Glutamatergic neuron (in vitro differentiated cells): ENCODE measurements around the gene TEX54. TPM values are rescaled to one million over a fixed set of nuclear protein-coding genes. Genes with fewer than 3 reads are reported as not detected.

ENCODE experiments used
- DNase-seq: peaks from one replicate; pipeline ENCODE4 v3.0.0; 2022
- H3K27ac Mint-ChIP-seq: one replicate; pipeline ENCODE4 v1.8.0; 2020; ENCODE audit warnings: mild to moderate bottlenecking, mixed read lengths, inconsistent platforms; ENCODE audit not compliant: unreplicated experiment
- H3K27me3 Mint-ChIP-seq: one replicate; pipeline ENCODE4 v1.8.0; 2020; ENCODE audit warnings: mild to moderate bottlenecking, moderate library complexity, mixed read lengths, inconsistent platforms; ENCODE audit not compliant: unreplicated experiment
- H3K36me3 Mint-ChIP-seq: one replicate; pipeline ENCODE4 v1.8.0; 2020; ENCODE audit warnings: mild to moderate bottlenecking, mixed read lengths, inconsistent platforms; ENCODE audit not compliant: unreplicated experiment
- H3K4me1 Mint-ChIP-seq: one replicate; pipeline ENCODE4 v1.8.0; 2020; ENCODE audit warnings: mild to moderate bottlenecking, low read depth, mixed read lengths, inconsistent platforms; ENCODE audit not compliant: unreplicated experiment
- H3K4me3 Mint-ChIP-seq: one replicate; pipeline ENCODE4 v1.8.0; 2020; ENCODE audit warnings: mild to moderate bottlenecking, mixed read lengths, inconsistent platforms; ENCODE audit not compliant: unreplicated experiment
- H3K9me3 Mint-ChIP-seq: one replicate; pipeline ENCODE4 v1.8.0; 2020; ENCODE audit warnings: mild to moderate bottlenecking, moderate library complexity, mixed read lengths, inconsistent platforms; ENCODE audit not compliant: unreplicated experiment
- CTCF ChIP-seq: fragments of 200-600 bp; sonication (generic); IDR thresholded peaks from one replicate; pipeline ENCODE4 v1.5.0; 2021; ENCODE audit not compliant: partially characterized antibody, unreplicated experiment
- total RNA-seq: library from RNA; stranded (reverse); fragmentation: NEBNext Ultra II Directional; extraction: Animal tissue kit (Norgen Biotek cat#: 25700); gene quantifications from one replicate; pipeline ENCODE4 v1.2.1, GENCODE V29; 2021; ENCODE audit not compliant: unreplicated experiment

The TEX54 gene
- total RNA-seq, 1 donor from 2014 or later, result 1.0 TPM

DNA sequence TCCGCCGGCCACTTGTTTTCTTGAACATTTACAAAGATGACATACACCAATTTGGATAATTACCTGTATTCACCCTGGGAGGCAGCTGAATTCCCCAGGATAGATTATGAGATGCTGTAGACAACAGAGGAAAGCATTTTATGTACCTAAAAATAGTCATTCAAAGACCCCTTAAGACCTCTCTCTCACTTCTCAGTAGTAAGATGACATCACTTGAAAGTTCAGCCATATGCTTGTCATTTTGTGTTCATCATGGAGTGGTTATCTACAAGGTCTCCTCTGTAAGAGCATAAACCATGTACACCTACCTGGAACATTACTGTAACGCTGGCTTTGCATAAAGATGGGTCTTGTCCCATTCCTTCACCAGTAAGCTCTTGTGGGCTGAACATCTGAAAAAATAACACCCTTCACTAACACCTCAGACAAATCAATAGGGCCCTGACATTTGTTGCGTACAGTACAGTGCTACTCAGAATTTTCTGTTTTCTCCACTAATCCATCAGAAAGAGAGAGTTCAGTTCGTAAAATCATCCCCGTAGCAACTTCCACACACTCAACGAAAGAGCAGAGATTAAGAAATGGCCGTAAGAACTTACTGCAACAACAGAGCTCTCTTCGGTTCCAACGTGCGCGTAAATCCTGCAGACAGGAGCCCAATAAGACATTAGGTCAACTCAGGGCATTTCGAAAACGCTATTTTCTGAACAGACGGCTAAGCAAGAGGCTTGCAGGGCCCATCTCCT is 22.4 kb upstream of the TEX54 start:
- peak overlapping the region; percentile 94 for H3K4me3 Mint-ChIP-seq
- H3K27me3 Mint-ChIP-seq, result peaks cover 20% of the 10 kb centered on the region
- TF ChIP-seq CTCF, result no peak
- H3K27ac Mint-ChIP-seq, result peak overlapping the region; percentile 99
- H3K4me1 Mint-ChIP-seq, result peaks cover 31% of the 10 kb centered on the region
- peaks cover 3% of the 10 kb centered on the region for H3K36me3 Mint-ChIP-seq
- no peak for DNase-seq
- H3K9me3 Mint-ChIP-seq, result peaks cover 21% of the 10 kb centered on the region

DNA sequence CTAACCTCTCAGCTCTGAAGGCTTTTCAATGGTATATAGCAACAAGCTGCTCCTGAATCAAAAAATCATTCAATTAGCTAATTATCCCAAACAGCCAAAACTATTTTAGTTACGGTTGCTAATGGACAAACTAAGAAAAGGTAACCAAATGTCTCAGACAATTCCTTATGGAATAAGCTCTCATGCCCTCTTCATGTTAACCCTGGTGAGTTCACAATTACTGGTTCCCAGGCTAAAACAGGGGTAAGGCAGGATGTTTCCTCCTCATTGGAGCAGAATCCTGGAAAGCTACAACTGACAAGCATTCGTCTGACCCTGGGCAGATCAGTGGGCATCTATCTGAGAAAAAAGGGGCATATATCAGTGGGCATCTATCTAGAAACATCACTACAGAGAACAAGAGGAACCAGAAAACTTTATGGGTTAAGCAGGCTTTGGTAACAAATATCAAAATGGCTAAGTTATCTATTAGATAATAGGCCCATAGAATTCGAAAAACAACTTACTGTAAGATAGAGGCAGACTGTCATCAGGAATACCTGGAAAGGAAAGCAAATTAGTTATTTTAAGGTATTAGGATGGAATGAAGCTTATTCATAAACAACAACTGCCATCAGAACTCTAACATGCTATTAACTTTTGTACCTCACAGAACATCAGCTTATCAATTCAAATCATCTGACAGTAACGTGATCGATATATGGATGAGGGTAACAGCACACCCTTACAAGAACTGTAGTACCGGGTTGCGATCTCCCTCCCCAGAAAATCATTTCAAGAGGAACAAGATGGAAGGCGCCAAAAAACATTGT is 21.6 kb upstream of the TEX54 start:
- H3K27ac Mint-ChIP-seq, result peak overlapping the region; percentile 99
- H3K4me3 Mint-ChIP-seq, result peak overlapping the region; percentile 94
- no peak for DNase-seq
- H3K9me3 Mint-ChIP-seq, result peaks cover 19% of the 10 kb centered on the region
- peaks cover 24% of the 10 kb centered on the region for H3K4me1 Mint-ChIP-seq
- peaks cover 3% of the 10 kb centered on the region for H3K36me3 Mint-ChIP-seq
- TF ChIP-seq CTCF, result no peak
- H3K27me3 Mint-ChIP-seq, result peaks cover 16% of the 10 kb centered on the region

- DNase-seq, result no peak
- Mint-ChIP-seq H3K4me1 (peaks cover 20% of the 10 kb centered on the region), H3K27me3 (peaks cover 16% of the 10 kb centered on the region), H3K27ac (peak overlapping the region; percentile 99), H3K9me3 (peaks cover 19% of the 10 kb centered on the region), H3K4me3 (peak overlapping the region; percentile 94), H3K36me3 (peaks cover 3% of the 10 kb centered on the region)
- TF ChIP-seq CTCF, result no peak
Measured at GRCh38 chr11:62853279-62853965, 20.8 kb upstream of the TEX54 start.

DNA sequence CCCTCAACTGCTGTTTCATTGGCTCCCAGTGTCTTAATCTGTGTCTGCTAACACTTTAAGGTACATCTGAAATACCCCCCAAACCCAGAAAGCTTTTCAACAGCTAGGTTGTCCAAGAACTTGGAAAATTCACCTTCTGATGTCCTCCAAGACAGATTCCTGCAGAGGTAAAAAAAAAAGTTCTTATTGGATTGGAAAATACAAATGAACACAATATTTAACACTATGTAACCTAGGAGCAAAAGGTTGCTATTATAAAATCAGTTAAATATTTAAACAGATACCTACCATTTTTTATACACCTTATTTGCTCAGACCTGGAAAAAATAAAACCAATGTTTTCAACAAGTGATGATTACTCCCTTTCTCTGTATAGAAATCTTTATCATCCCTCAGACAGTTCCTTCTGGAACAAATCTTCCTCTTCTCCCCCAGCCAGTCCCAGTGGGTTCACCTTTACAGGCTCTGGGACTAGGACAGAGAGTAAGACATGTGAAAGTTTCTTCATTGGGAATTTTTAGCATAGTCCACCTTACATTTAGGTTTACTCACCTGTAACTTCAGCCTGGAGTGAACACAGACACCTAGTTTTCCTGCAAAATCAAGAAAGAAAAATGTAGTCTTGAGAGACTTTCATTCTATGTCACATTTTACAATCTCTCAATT is 20.0 kb upstream of the TEX54 start:
- Mint-ChIP-seq H3K27ac (no peak overlapping the region), H3K36me3 (peaks cover 3% of the 10 kb centered on the region)
- DNase-seq, result no peak

More for the DNA sequence above, 20.0 kb upstream of the TEX54 start:
- H3K9me3 Mint-ChIP-seq, result peaks cover 17% of the 10 kb centered on the region
- TF ChIP-seq CTCF, result no peak
- peaks cover 14% of the 10 kb centered on the region for H3K27me3 Mint-ChIP-seq
- peak overlapping the region; percentile 28 for H3K4me3 Mint-ChIP-seq
- H3K4me1 Mint-ChIP-seq, result peaks cover 12% of the 10 kb centered on the region
